Activated CD8-positive, alpha-beta memory T cell treated with anti-CD3 and anti-CD28 coated beads, Interleukin-2, amount 50 U/mL, for 48 hours (primary cell): ENCODE data around the gene BCL2L14.

Source experiments
- DNase-seq: peaks from one replicate; pipeline ENCODE4 v3.0.0-alpha.2; 2020

The BCL2L14 gene, protein sequence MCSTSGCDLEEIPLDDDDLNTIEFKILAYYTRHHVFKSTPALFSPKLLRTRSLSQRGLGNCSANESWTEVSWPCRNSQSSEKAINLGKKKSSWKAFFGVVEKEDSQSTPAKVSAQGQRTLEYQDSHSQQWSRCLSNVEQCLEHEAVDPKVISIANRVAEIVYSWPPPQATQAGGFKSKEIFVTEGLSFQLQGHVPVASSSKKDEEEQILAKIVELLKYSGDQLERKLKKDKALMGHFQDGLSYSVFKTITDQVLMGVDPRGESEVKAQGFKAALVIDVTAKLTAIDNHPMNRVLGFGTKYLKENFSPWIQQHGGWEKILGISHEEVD

DNA sequence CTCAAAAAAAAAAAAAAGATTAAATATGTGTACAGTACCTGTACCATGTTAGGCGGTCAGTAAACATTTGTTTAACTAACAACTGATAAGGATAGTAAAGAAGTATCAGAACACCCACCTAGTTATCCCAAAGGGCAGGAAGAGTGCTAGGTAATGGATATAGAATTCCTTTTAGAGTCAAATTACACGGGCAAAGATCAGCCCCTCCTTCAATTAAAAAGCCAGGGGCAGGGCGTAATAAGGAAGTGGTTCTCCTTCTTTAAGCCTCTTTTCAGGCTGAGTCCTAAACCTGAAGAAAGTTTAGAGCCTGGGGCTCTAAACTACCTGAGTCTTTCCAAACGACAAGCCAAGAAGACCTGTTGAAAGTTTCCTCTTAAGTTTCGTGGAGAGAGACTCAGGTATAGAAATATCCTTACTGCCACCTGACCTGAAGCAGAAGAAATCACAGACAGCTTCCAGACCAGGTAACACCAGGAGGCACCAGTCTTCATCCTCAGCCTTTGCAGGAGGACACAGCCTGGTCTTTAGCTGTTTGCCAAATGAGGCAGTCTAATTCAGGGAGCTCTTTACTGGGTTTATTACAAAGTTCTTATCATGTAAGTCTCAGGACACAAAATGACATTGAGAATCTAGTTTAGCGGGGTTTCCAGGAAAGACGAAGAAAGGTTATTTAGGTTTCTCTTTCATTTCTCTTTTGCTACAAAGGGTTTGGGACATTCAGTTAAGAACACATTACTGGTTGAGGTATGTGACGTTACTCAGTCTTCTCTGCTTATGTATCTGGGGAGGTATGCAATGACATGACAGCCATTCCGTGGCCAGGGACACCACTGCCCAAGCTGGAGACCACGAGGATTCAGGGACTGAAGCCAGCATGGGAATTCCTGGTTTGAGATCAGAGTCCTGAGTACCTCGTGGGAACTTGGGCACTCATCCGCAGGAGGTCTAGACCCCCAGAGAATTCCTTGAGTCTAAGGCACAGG, at the start of gene BCL2L14:
BCL2L14 (plus strand) TSS at position 266 of the 983 bp plus-strand sequence. CDS start 8,367 bp downstream, outside the sequence.
- peak; percentile 57 for DNase-seq

DNA sequence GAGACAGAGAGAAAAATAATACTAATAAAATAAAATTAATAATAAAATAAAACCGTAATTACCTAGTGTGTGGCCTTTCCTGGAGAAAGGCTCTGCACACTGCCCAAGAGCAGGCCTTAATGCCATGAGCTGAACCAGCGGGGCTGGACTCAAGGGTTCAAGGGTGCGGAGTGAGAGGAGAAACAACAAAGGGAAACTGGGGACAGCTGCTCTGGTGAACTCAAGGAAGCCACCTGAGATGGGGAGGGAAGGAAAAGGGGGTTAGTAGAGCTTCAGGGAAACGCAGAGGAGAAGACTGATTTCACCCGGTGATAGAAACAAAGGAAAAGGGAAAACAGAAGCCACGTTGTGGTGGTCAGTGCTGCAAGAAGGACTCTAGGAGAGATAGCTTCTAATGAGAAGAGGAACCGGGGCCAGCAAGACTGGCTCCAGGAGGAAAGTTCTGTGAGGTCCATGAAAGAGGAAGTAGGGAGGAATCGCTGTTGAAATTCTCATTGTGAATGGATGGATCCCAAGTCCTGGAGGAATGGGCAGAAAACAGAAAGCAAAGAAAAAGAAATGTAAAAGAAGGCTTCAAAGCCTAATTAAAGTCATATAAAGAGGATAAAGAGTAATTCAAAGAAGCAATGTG, 48.3 kb upstream of the BCL2L14 start:
- peak; percentile 15 for DNase-seq

DNA sequence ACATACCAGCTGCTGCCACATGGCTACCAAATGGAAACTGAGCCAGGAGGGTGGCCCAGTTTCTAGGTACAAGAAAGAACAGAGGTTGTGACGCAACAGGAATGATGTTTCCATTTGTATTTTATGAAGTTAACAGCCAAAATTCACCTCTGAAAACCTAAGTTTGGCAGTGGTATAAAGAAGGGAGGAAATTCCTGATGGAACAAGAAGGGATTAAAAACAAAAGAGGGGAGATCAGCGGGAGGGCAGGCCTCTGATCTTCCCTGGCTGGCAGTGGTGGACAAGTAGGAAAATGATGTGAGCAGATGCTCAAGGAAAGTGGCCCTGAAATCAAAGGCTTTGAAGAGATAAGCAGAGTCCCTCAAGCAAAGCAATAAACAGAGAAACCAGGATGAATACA, 47.3 kb upstream of the BCL2L14 start:
- peak; percentile 29 for DNase-seq

DNA sequence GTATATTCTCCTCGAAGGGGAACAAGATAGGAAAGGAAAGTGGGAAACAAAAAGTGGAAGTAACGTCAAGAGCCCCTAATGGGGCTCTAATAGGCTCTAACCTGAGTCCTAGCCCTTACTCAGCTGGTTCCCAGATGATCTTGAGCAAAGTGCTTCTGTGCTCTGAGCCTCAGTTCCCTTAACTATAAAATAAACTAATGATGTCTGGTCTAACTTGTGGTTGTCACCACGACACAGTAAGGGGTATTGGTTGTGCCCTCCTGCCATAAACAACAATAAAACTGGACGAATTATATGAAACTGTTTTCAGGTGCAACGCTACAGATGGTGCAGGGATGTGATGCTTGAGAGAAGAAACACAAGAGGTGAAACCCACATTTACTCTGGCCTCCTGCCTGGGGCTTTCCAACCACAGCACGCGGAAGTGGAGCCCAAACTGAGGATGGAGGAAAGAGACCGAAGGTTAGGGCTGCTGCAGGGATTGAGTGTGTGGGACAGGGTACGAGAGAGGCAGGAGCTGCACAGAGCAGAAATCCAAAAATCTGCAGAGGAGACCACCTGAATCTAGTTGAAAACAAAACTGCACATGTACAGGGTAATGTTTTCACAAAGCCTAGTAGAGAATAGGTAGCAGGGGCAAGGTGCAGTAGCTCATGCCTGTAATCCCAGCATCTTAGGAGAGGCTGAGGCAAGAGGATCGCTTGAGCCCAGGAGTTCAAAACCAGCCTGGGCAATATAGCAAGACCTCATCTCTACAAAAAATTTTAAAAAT, 45.6 kb upstream of the BCL2L14 start:
- DNase-seq, result peak; percentile 62

DNA sequence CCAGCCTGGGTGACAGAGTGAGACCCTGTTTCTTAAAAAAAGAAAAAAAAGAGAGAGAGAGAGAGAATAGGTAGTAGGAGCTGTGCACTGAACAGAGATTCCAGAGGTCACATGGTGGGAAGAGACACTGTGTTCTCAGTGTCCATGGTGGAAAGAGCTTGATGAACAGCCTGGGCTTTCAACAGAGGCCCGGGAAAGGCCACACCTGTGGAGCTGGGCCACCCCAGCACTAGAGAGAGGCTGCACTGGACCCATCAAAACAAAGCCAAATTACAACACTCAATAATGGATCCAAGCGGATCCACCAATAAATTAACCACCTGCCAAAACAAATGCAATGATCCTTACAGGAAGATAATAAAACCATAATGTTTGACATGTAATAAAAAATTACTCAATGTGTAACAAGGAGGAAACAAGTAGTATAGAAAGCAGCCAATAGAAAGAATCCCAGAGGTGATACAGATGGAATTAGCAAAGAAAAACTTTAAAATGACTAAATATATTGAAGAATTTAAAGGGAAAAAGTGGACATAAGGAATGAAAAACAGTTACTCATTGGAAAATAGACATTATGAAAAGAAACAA, 44.8 kb upstream of the BCL2L14 start:
- no peak for DNase-seq

DNA sequence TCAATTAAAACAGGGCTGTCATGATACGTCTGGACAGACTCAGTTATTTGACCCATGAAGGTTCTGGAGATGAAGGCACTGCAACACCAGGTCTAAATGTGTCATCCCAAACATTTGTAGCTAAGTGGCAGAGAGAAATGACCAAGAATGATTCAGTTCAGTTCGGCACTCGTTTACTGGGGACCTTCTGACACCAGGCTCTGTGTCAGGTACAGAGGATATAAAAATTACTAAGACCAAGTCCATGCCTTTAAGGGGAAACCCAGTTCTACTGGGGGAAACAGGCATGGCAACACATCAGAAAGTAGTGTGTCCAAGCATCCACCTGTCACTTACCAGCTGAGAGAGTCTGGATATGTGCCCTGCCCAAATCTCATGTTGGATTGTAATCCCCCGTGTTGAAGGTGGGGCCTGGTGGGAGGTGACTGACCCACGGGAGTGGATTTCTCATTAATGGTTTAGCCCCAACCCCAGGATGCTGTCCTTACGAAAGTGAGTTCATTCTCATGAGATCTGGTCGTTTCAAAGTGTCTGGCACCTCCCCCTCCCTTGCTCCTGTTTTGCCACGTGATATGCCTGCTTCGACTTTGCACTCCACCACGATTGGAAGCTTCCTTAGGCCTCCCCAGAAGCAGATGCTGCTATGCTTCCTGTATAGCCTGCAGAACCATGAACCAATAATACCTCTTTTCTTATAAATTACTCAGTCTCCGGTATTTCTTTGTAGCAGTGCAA, 41.9 kb upstream of the BCL2L14 start:
- DNase-seq, result no peak

DNA sequence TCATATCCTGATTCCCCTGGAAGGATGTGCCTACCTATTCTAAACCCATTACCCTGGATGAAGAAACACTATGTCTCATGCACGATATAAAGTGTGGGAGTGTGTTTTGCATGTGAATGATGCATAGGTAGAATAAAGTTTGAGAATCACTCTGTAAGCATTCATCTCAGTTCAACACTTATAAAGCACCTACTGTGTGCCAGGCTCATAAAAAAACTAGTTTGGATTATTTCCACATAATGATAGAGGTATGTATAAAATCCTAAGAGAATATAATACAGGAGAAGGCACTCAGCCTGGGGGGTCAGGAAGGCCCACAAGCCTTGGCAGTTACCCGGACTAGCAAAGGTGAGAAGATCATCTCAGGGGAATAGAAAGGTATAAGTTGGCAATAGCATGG, 41.1 kb upstream of the BCL2L14 start:
- DNase-seq, result no peak

DNA sequence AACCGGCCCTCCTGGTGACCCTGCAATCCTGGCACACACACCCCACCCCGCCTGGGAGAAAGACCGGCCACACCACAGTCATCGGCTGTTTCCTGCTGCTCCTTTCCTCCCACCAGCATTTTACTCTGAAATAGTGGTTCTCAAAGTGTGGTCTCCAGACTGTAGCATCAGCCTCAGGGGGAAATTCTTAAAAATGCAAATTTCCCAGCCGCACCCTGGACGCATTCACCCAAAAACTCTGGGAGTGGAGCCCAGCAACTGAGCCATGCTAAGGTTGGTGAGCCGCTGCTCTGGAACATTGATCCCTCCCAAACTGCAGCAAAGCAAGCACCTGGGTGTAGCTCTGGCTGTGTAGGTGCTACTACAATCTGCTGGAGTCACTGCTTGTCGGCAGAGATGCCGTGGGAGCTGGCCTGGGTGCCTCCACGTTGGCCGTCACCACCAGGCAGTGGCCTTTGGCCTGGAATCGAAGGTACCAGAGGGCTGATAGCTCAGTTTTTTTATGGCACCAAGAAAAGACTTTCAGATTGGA, 38.4 kb upstream of the BCL2L14 start:
- DNase-seq, result no peak

DNA sequence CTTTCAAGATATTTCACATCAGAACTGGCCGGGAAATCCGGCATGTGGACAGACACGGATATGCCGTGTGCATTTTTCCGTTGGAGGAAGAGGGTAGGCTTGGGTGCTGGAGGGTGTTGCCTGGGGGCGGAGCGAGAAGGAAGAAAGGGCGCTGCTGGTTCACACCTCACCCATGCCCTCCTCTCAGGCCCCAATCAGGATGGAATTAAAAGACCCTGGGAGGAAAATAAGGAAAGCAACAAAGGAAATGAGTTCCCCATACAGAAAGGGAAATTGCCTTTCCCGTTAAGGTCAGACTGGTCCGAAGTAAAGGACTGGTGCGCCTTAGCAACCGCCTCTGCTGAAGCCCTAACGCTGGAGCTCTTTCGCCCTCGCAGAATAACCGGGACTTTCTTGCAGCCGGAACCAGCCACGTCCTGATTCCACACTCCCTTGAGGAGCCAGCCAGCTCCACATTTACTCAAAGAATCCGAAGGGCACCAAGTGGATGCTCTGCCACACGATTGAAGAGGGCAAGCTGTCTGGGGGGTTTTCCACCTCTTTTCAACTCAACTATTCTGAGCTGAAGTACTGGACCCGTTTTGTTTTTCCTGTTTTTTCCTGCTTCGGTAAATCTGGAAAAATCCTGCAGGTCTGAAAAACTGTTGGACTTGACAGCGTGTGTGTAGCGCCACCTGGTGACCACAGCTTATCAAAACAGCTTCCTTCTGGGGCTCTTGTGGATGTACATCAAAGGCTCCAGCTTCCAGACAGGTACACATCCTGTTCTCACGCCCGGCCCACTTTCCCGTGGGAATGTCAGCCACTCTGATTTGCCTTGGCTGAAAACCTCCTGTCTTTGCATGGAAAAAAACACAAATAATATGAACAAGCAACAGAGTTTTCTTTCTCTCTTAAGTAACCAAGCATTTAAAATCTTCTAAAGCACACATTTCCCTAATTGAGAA, 37.6 kb upstream of the BCL2L14 start:
- peak; percentile 85 for DNase-seq

DNA sequence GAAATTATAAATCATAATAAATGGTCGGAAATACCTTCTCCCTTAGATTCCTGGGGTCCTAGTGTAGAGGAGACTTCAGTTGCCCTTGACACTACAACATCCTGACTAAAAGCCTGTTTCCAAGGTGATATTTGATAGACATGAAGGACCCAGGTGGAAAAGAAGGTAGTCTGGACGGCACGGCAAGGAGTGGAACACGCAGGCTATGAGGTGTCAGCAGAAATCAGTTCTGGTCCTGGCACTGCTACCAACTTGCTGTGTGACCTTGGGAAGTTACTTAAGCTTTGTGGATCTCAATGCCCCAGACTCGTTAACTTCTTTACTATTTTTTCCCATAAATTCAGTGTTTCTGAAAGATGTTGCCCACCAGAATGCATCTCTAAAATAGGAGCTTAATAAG, 36.9 kb upstream of the BCL2L14 start:
- DNase-seq, result no peak

DNA sequence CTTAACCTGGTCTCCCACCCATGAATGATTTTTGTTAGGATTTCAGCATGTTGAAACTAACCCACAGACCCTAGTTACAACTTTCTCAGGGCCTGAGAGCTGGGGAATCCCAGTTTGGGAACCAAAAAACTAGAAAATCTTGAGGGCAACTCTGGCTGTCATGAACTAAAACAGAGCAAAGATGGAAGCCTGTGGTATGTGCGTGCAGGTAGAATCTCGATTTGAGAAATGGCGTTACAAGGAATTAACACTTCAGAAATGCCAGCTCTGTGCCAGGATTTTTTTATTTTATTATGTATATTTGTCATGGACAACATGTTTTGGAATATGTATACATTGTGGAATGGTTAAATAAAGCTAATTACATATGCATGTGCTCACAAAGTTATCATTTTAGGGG, 36.4 kb upstream of the BCL2L14 start:
- no peak for DNase-seq

DNA sequence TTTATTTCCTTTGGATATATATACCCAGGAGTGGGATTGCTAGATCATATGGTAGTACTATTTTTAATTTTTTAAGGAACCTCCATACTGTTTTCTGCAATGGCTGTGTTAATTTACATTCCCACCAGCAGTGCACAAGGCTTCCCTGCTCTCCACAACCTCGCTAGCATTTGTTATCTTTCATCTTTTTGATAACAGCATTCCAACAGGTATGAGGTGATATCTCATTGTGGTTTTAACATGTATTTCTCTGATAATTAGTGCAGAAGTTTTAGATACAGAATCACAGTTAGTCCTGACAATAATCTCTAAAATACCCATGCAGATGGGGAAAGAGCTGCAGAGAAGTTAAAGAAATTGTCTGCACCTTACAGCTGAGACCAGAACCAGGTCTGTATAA, 35.5 kb upstream of the BCL2L14 start:
- DNase-seq, result no peak

DNA sequence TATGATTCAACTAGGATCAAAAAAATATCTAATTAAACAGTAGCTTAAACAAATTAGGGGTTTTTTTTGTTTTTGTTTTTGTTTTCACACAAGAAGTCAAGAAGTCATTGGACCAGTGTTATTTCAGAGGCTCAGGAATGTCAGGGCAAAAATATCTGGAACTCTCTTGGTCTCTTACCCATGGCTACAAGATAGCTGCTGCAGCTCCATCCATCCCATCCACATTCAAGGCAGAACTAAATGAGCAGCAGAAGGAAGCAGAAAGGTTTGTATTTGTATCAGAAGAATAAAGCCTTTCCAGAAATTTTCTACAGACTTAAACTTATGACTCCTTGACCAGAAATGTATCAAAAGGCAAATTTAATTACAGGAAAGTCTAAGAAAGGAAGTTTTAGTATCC, 33.8 kb upstream of the BCL2L14 start:
- DNase-seq, result no peak

DNA sequence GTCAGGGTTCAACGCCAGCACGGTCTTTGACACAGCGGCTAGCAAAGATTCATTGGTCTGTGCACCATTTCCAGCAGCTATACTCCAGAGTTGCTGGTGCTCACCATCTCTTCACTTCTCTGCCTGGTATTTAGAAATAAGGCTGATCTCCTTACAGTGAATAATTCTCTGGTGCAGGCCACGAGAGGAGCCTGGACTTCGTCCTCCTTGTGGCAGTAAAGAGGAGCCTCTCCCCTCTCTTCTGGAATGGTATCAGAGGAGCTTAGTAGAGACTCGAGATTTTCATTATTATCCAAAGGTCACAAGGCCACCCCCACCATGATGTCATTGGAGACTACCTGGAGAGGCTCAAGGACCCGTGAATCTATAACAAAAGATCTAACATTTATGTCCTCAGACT, 30.8 kb upstream of the BCL2L14 start:
- DNase-seq, result no peak

DNA sequence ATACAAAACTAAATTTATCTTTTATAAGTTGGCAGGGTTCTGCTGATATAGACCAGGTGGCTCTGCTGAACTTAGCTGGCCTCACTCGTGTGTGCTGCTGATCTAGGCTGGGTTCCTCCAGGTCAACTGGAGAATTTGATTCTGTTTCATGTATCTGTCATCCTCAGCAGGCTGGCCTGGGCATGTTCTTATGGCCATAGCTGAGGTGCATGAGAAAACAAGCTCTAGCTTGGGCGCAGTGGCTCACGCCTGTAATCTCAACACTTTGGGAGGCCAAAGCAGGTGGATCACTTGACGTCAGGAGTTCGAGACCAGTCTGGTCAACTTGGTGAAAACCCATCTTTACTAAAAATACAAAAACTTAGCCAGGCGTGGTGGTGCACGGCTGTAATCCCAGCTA, 24.3 kb upstream of the BCL2L14 start:
- no peak for DNase-seq

DNA sequence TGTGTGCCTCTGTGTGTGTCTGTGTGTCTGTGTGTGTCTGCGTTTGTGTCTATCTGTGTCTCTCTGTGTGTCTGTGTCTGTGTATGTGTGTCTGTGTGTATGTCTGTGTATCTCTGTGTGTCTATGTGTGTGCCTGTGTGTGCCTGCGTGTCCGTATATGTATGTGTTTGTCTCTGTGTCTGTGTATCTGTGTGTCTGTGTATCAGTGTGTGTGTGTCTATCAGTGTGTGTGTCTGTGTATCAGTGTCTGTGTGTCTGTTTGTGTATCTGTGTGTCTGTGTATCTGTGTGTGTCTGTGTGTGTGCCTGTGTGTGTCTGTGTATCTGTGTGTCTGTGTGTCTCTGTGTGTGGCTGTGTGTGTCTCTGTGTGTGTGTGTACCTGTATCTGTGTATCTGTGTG, 23.1 kb upstream of the BCL2L14 start:
- no peak for DNase-seq

DNA sequence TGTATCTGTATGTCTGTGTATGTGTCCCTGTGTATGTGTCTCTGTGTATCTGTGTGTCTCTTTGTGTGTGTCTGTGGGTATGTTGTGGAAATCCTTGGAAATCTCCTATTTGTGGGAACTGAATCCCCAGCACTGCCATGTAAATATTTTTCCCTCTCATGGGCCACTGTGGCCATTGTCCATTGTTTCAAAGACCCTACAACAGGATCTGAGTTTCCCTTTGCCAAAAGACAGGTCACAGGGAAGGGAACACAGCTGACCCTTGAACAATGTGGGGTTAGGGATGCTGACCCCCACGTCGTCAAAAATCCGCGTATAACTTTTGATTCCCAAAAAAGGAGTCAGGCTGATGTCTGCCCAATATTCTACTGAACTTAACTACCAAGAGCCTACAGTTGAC, 22.5 kb upstream of the BCL2L14 start:
- no peak for DNase-seq

DNA sequence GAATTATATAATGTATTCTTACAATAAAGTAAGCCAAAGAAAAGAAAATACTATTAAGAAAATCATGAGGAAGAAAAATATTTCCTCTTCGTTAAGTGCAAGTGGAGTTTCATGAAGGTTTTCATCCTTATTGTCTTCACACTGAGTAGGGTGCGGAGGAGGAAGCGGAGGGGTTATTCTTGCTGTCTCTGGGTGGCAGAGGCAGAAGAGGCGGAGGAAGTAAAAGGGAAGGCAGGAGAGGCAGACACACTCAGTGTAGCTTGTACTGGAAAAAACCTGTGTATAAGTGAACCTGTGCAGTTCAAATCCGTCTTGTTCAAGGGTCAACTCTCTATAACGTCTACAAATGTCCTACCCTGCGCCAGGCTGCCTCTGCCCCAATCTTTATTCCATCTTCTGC, 22.0 kb upstream of the BCL2L14 start:
- no peak for DNase-seq

DNA sequence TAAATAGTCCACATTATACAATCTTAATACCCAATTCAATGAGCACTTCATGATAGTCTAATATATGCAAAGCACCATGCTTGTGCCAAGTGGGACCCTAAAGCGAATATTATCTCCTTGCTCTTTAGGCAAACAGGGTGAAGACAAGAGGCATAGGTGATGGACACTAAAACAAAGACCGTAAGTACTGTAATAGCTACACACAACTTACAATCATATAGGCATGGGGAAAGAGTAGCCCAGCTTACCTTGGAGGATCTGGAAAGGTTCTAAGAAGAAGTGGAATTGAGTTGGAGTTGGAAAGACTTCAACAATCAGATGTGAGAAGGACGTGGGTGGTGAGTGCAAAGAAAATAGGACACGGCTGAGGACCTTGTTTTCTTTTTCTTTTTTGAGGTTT, 19.1 kb upstream of the BCL2L14 start:
- no peak for DNase-seq

DNA sequence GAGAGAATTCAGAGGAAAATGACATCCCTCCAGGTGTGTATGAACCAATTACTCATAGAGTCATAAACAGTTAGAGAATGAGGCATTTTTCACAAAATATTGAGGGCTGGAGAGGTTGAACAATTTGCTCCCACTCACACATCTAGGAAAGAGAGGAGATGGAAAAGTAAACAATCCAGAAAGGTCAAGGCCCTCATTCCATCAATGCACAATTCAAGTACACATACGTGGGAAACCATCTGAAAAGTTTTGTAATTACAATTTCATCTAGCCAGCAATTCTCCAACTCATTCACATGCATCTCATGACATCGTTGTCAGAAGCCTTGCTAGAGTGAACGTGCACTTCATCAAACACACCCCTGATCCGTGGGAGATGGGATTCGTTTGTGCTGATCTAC, 15.7 kb upstream of the BCL2L14 start:
- DNase-seq, result no peak
